Measurements from ENCODE around the gene TUBB2B. TPM values are rescaled to one million over a fixed set of nuclear protein-coding genes. Genes with fewer than 3 reads are reported as not detected.

TUBB2B gene
- total and polyA plus RNA-seq, 10 donors = 0.39 to 2.2 (median 1.0) TPM; not detected in 1

DNA sequence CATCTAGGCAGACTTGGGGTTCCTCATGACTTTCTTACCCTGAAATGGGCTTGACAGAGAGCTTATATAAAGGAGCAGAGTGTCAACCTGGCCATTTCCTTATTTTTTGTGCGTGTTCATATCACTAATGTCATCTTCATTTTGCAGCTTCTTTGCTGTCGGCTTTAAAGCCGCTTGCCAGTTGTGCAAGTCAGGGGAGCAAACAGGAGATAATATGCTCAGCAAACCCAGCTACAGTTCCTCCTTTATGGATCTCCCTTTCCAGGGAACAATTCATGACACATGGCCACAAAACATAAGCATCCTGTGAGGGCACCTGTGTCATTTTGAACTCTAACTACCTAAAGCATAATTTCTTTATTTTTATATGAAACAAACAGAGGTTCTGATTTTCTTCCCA lies 6.5 kb upstream of the TUBB2B start:
- peaks cover 18 to 36% (median 28%) of the 10 kb centered on the region in 6 donors for H3K4me1 ChIP-seq
- intact Hi-C loops (cut with DNase I; ENCODE audit: low total_unique reads) = no loop called here
- no peak for DNase-seq
- 67 to 82% (median 76%) methylated on average over 3 of the region's 3 CpGs for WGBS, 5 donors
- H3K9me3 ChIP-seq = no peaks in the 10 kb centered on the region
- no peaks in the 10 kb centered on the region for H3K36me3 ChIP-seq
- H3K4me3 ChIP-seq = no peak overlapping the region
- no peak for TF ChIP-seq POLR2A (IDR thresholded peaks at IDR 0.05)
- TF ChIP-seq, protein P1, sequence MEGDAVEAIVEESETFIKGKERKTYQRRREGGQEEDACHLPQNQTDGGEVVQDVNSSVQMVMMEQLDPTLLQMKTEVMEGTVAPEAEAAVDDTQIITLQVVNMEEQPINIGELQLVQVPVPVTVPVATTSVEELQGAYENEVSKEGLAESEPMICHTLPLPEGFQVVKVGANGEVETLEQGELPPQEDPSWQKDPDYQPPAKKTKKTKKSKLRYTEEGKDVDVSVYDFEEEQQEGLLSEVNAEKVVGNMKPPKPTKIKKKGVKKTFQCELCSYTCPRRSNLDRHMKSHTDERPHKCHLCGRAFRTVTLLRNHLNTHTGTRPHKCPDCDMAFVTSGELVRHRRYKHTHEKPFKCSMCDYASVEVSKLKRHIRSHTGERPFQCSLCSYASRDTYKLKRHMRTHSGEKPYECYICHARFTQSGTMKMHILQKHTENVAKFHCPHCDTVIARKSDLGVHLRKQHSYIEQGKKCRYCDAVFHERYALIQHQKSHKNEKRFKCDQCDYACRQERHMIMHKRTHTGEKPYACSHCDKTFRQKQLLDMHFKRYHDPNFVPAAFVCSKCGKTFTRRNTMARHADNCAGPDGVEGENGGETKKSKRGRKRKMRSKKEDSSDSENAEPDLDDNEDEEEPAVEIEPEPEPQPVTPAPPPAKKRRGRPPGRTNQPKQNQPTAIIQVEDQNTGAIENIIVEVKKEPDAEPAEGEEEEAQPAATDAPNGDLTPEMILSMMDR (IDR thresholded peaks at IDR 0.05 in 8 of 11, conservative IDR thresholded peaks at IDR 0.05 in 3 of 11) = no peak
- no peak for TF ChIP-seq POLR2AphosphoS5 (IDR thresholded peaks at IDR 0.05)
- peaks cover 6 to 96% (median 67%) of the 10 kb centered on the region in 7 donors for H3K27me3 ChIP-seq (replicated peaks in 1 of 7)
- H3K27ac ChIP-seq = no peak overlapping the region

DNA sequence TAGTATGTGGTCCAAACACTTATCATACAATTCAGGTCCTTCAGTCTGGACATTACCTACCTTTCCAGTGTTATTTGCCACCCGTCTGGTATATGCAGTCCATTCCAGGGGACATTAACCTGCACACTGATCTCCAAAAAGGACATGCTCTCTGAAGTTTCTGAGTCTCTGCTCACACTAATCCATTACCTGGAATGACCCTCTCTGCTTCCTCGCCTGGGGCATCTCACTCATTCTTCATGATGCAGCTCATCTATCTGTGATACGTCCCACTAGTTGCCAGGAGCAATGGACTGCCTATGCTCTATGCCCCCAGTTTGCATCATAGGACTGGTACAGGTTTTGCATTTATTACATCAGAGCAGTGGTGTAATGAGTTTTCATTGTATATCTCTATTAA lies 5.9 kb upstream of the TUBB2B start:
- Histone ChIP-seq H3K9me3 (no peaks in the 10 kb centered on the region), H3K27ac (no peak overlapping the region), H3K4me3 (no peak overlapping the region), H3K4me1 (peaks cover 24 to 42% (median 34%) of the 10 kb centered on the region in 6 donors), H3K36me3 (no peaks in the 10 kb centered on the region), H3K27me3 (replicated peaks in 1 of 7) (peaks cover 7 to 98% (median 73%) of the 10 kb centered on the region in 7 donors)
- TF ChIP-seq POLR2A (IDR thresholded peaks at IDR 0.05) = no peak
- TF ChIP-seq POLR2AphosphoS5 (IDR thresholded peaks at IDR 0.05) = no peak
- TF ChIP-seq, protein P1 (IDR thresholded peaks at IDR 0.05 in 8 of 11, conservative IDR thresholded peaks at IDR 0.05 in 3 of 11) = no peak
- DNase-seq = no peak
- WGBS, 5 donors = 85 to 94% (median 88%) methylated on average over 3 of the region's 3 CpGs
- intact Hi-C loops (cut with DNase I; ENCODE audit: low total_unique reads) = no loop called here

DNA sequence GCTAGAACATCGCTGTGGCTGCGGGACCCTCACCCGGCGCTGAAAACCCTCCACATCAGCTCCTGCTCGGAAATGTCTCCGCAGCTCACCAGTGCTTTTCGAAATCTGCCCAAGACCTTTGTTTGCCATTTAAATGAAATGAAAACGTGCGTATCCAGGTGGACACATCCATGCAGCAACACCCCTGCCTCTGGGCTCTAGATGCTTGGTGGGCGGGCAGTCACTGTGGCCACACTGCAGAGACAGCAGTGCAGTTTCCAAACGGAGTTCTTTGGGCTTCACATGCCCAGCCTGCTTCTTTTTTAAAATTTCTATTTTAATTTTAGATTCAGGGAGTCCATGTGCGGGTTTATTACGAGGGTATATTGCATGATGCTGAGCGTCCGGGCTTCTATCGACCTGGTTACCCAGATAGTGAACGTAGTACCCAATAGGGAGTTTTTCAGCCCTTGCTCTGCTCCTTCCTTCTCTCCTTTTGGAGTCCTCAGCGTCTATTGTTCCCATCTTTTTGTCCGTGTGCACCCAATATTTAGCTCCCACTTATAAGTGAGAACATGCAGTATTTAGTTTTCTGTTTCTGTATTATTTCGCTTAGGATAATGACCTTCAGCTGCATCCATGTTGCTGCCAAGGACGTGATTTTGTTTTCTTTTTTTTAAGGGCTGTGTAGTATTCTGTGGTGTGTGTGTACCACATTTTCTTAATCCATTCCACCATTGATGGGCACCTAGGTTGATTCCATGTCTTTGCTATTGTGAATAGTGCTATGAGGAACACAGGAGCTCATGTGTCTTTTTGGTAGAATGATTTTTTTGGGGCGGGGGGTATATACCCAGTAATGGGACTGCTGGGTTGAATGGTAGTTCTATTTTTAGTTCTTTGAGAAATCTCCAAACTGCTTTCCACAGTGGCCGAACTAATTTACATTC lies 4.8 kb upstream of the TUBB2B start:
- peaks cover 16 to 98% (median 83%) of the 10 kb centered on the region in 7 donors for H3K27me3 ChIP-seq (replicated peaks in 1 of 7)
- intact Hi-C loops (cut with DNase I; ENCODE audit: low total_unique reads) = no loop called here
- H3K27ac ChIP-seq = no peak overlapping the region
- no peak for DNase-seq
- peak overlapping the region in 7 of 8 donors; percentile 22 to 64 (median 38) for H3K4me3 ChIP-seq
- H3K36me3 ChIP-seq = no peaks in the 10 kb centered on the region
- H3K4me1 ChIP-seq = peaks cover 34 to 52% (median 44%) of the 10 kb centered on the region in 6 donors
- TF ChIP-seq POLR2AphosphoS5 (IDR thresholded peaks at IDR 0.05) = no peak
- 25 to 33% (median 26%) methylated on average over 23 of the region's 23 CpGs for WGBS, 5 donors
- H3K9me3 ChIP-seq = no peaks in the 10 kb centered on the region

- Histone ChIP-seq H3K27ac (peak overlapping the region in 5 of 8 donors; percentile 10 to 48 (median 28)), H3K9me3 (no peaks in the 10 kb centered on the region), H3K4me1 (peaks cover 41 to 60% (median 52%) of the 10 kb centered on the region in 6 donors), H3K4me3 (peak overlapping the region; percentile 2 to 64 (median 34)), H3K27me3 (replicated peaks in 1 of 7) (peaks cover 20 to 98% (median 89%) of the 10 kb centered on the region in 7 donors), H3K36me3 (no peaks in the 10 kb centered on the region)
- TF ChIP-seq, protein P1 (IDR thresholded peaks at IDR 0.05 in 8 of 11, conservative IDR thresholded peaks at IDR 0.05 in 3 of 11) = no peak
- TF ChIP-seq POLR2AphosphoS5 (IDR thresholded peaks at IDR 0.05) = peak in 1 of 3 donors; percentile 41
- intact Hi-C loops (cut with DNase I; ENCODE audit: low total_unique reads) = no loop called here
- WGBS, 5 donors = 2 to 5% (median 3%) methylated on average over 42 to 47 of the region's 47 CpGs
- no peak for DNase-seq
These were observed 4.0 kb upstream of the TUBB2B start for GRCh38 chr6:3231247-3232016.

Measured in spleen (tissue), 11 donors.